Activated CD8-positive, alpha-beta memory T cell treated with anti-CD3 and anti-CD28 coated beads for 1 hour (primary cell): ENCODE results near the gene ZNF346.

Source experiments
- DNase-seq, 2 donors: peaks; one replicate each; pipeline ENCODE4 v3.0.0-alpha.2; 2020; ENCODE audit warnings: low read depth in 1 of 2; ENCODE audit errors: extremely low read depth in 1 of 2

ZNF346 gene

DNA sequence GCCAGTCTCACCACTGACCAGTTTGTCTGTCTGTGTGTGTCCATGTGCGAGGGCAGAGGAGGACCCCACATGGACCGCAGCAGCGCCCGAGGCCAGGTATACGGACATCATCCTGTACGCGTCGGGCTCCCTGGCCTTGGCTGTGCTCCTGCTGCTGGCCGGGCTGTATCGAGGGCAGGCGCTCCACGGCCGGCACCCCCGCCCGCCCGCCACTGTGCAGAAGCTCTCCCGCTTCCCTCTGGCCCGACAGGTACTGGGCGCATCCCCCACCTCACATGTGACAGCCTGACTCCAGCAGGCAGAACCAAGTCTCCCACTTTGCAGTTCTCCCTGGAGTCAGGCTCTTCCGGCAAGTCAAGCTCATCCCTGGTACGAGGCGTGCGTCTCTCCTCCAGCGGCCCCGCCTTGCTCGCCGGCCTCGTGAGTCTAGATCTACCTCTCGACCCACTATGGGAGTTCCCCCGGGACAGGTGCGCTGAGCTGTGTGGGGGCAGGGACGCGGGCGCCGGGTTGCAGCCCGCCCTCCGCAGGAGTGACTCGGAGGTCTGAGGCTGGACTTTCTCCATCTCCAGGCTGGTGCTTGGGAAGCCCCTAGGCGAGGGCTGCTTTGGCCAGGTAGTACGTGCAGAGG lies 70.7 kb downstream of the ZNF346 start:
- DNase-seq = no peak

GRCh38 chr5:177093803-177094202 lies 71.3 kb downstream of the ZNF346 start:
- no peak for DNase-seq

DNA sequence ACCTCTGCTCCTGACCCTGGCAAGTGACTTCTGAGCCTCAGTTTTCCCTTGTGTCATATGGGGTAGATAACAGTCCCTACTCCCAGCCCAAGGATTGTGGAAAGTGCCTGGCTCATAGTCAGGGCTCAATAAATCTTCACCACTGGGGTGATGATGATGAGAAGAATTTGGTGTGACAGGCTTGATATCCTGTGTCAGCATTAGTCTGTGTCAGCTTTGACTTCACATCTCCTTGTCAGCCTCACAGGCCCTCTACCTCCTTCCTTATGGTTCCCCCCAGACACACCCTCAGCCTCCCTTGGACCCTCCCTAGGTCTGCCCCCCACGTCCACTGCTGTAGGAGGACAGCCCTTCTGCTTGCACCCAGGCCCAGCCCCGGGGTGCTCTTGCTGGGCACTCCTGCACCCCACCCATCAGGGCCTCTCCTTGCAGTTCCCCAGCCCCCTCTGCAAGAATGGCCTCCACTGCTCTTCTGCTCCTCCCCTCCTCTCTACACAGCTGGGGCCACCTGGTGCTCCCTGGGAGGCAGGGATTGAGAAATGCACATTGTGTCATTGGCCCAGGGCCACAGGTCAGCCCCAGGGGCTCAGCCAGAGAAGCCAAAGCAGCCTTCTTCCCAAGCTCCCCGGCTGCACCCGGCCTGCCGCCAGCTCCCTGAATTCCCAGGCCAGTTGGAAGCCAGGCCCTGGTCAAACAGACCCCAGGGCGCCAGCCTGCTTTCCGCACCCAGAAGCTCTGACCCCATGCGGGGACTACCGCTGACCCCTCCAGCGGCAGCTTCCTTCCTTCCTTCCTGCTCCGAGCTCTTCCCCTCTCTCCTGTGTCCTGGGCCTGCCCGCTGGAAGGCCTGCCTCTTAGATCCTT lies 72.0 kb downstream of the ZNF346 start:
- DNase-seq = no peak

DNA sequence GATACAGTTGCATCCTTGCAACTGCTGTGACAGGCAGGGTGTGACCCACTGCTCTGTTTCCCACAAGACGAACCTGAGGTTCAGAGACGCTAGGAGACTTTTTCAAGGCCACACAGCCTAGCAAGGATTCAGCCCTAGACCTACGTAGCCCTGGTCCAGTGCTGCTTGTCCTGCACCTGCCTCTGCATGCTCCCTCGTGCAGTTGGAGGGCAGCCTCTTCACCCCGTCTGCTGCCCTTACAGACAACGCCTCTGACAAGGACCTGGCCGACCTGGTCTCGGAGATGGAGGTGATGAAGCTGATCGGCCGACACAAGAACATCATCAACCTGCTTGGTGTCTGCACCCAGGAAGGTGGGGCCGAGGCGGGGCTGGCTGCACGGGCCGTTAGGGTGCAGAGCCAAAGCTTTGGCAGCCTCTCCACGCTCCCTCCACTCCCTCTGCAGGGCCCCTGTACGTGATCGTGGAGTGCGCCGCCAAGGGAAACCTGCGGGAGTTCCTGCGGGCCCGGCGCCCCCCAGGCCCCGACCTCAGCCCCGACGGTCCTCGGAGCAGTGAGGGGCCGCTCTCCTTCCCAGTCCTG lies 72.7 kb downstream of the ZNF346 start:
- no peak for DNase-seq

GRCh38 chr5:177096162-177097015 lies 73.9 kb downstream of the ZNF346 start:
- DNase-seq = no peak

DNA sequence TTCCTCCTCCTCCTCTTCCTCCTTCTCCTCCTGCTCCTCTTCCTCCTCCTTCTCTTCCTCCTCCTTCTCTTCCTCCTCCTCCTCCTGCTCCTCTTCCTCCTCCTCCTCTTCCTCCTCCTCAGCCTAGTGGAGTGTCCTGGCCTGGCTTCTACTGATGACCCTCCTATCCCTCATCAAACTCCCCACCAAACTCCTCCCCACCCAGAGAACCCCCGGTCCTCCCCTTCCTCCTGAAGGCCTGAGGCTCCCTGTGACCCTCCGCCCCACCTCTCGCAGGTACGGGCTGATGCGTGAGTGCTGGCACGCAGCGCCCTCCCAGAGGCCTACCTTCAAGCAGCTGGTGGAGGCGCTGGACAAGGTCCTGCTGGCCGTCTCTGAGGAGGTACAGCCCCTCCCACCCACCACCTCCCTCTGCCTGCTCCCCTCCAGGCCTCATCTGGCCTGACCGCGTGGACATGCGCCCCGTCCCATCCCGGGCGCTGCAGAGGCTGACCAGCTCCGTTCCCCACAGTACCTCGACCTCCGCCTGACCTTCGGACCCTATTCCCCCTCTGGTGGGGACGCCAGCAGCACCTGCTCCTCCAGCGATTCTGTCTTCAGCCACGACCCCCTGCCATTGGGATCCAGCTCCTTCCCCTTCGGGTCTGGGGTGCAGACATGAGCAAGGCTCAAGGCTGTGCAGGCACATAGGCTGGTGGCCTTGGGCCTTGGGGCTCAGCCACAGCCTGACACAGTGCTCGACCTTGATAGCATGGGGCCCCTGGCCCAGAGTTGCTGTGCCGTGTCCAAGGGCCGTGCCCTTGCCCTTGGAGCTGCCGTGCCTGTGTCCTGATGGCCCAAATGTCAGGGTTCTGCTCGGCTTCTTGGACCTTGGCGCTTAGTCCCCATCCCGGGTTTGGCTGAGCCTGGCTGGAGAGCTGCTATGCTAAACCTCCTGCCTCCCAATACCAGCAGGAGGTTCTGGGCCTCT lies 74.8 kb downstream of the ZNF346 start:
- no peak for DNase-seq

DNA sequence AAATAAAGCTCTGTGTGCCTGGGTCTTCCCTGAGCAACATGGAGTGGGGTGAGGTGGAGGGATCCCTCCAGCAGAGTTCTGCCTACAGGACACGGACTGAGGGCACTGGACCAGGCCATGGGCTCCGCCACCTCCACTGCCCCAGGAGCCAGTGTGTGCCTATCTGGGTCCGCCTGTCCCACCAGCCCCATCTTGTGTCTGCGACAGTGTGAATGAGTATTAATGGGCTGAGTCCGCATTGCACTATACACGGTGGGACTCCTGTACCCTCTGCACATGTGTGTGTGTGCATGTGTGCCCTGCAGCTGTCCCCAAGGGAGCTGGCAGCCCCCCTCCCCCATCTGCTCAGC lies 75.6 kb downstream of the ZNF346 start:
- DNase-seq = no peak

DNA sequence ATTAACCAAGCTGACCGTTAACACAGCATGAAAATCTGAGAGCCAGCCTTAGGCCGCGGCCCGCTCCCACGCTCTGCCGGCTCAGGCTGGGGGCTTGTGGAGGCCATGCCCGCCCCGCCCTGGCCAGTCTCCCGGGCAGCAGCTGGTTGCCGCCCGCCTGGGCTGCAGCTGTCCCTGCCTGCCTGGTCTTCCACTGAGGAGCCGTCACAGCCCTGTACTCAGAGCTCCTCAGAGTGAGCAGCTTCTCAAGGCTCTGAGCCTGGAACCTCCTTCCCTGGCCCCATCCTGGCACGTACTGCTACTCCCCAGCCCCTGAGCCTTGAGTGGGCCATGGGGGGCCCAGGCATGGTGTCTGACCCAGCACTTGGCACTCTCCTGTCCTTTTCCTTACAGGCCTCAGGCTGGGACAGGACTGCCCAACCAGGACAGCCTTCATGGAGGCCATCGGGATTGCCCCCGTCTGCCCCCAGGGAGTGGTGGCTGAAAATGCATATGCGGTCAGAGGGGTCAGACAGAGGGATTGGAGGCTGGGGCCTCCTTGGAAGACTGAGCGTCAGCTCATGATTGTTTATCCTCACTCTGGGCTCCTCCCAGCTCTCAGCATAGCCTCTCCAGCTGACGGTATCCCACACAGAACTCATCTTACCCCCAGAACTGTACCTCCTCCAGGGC lies 76.1 kb downstream of the ZNF346 start:
- no peak for DNase-seq

DNA sequence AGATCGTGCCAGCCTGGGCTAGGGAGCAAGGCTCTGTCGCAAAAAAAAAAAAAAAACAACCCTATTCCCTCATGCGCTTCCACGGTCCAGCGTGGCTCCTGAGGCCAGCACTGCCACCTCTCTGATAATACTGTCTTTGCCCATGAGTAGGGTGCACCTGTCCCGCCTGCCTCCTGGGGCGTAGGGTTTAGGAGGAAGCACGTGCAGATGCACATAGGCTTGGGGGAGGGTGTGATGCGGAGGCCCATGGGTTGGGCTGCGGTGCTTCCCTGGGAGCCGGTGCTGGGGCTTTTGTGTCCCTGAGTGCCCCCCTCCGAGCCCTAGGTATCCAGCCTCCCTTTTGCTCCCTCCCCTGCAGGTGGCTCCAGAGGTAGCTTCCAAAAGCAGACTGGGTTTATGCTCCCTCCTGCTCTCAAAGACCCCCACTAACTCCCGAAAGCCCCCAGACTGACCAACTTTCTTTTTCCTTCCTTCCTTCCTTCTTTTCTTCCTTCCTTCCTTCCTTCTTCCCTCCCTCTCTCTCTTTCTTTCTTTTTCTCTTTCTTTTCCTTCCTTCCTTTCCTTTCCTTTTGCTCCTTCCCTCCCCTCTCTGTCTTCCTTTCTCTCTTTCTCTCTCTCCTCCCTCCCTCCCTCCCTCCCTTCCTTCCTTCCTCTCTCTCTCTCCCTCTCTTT lies 77.1 kb downstream of the ZNF346 start:
- DNase-seq = no peak

- DNase-seq = no peak
Measured at GRCh38 chr5:177100714-177101121, 78.2 kb downstream of the ZNF346 start.

GRCh38 chr5:177103523-177104253 lies 81.2 kb downstream of the ZNF346 start:
- DNase-seq = no peak

DNA sequence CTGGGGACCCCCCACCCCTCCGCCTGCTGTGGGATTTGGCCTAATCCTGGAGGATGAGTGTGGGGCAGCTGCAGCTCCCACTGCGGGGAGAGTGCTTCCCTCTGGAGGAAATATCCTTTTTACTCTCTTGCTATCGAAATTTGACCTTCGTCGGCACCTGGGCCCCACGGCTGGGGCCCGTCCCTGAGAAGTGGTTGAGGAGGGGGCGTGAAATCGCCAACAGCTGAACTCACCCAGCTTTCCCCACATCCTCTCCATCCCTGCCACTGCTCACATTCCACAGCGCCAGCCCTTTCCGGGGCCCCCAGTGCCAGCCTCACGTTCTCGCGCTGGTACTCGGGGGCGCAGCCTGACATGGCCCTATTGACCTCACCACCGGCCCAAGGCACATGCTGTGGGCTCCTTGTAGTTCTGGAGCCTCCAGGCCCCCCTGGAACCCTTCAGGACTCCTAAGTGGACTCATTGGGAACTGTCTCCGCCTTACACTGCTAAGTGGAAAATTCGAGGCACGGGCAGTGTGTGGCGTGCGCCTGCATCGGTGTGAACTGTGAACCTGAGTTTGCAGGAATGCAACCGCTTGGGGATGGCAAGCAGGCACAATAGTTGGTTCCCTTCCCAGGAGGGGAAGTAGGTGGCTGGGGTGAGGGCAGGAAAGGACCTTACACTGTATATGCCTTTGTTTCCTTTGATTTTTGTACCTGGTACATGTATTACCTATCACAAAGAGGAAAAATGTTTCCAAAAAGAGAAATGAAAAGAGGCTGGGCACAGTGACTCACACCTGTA lies 83.4 kb downstream of the ZNF346 start:
- no peak for DNase-seq

DNA sequence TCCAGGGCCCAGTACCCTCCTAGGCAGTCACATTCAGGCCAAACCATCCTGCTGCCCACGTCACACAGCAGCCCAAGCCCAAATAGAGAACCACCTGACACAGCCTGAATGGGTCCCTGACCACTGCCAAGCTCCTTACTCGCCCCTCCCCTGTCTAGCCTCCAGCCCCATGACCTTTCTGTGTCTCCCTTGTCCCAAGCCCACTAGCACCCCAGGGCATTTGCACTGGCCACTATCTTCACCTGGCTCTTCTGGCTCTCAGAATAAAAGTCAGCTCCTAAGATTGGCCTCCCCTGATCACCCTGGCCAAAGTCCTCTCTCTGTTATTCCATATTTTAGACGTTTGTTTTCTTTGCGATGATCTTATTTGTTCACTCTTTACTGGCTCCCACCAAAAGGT lies 84.7 kb downstream of the ZNF346 start:
- DNase-seq = no peak

- DNase-seq = no peak
Measured at GRCh38 chr5:177109810-177110209, 87.3 kb downstream of the ZNF346 start.

DNA sequence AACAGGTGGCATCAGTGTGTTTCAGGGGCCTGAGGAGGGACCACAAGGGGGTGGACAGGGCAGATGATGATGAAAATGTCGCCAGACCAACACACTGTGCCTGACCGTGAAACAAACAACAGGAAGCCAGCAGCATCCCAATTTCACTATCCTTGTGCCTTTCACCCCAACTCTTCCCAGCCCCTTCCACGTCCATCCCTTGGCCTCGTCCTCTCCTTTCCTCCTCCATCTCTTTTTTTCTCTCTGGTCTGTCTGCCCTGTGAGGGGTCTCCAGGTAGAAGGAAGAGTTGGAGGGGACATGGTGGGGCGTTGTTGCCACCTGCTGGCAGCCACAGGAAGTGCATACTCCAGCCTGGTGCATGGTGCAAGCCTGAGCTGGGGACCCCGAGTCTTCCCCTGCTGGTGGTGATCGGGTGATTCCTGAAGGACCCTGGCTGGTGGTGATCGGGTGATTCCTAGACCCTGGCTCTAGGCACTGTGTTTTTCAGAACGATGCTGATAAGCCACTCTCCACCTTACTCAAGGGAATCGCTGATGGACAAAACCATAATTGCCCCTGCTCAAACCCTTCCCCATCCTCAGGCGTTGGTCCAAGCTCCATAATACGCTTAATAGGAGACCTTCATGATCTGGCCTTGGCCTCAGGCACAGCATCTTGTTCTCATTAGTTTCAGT lies 89.4 kb downstream of the ZNF346 start:
- DNase-seq = peak in 1 of 2 donors; percentile 45

DNA sequence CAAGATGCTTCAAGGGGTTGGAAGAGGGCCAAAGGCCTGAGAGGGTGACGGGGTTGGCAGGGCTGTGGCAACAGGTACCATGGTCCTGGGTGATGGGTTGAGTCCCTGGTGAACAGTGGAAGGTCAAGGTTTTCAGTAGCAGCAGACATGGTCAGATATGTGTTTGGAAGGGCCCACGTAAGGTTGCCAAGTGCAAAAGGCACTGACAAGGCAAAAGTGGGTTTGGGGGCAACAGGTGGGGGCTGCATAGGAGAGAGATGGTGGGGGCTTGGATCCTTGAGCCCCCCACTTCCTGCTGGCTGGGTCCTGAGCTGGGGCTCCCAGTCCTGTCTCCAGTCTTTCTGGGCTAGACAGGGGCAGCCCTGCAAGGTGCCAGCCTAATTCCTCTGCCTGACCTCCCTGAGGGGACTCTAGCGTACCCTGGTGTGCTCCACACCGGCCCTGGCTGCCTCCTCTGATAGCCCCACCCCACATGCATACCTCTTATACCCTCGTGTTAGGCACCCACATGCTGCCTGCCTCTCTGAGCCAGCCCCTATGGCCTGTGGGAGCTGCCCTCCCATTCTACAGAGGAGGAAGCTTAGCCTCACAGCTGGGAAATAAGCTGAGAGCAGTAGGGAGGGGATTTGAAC lies 90.2 kb downstream of the ZNF346 start:
- no peak for DNase-seq
